ENCODE measurements around the gene MYH7B.

MYH7B gene

DNA sequence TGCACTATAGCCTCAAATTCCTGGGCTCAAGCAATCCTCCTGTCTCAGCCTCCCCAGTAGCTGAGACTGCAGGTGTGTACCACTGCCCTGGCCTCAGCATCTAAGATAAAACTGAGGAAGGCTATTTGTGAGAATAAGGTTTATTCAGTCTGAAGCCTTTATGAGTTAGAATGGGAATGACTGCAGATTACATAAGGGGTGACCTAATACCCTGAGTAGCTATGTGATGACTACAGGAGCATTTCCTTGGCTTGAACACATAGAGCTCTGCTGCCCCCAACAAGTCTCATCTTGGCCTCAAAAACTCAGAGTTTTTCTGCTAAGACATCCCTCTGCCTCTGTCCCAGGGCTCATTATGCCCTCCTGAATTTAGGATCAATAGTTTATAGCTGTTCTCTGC lies 7.6 kb upstream of the MYH7B start:
- peaks cover 48% of the 10 kb centered on the region for H3K36me3 ChIP-seq (ENCODE audit: insufficient read depth, low read length)
- H3K4me3 ChIP-seq: no peak overlapping the region
- no peak overlapping the region for H3K27ac ChIP-seq
- no peaks in the 10 kb centered on the region for H3K9me3 ChIP-seq (ENCODE audit: low read depth, low read length)
- no peak for TF ChIP-seq EZH2 (IDR thresholded peaks at IDR 0.05)
- no peak for TF ChIP-seq POLR2AphosphoS5 (IDR thresholded peaks at IDR 0.05; ENCODE audit: borderline replicate concordance, low read depth, low read length)
- no peak for TF ChIP-seq FOXP2 (optimal IDR thresholded peaks at IDR 0.05; ENCODE audit: control extremely low read depth, extremely low read length, insufficient read depth)
- DNase-seq (ENCODE audit: low read depth, low spot score): no peak
- H3K9ac ChIP-seq (ENCODE audit: insufficient read length): no peak overlapping the region

DNA sequence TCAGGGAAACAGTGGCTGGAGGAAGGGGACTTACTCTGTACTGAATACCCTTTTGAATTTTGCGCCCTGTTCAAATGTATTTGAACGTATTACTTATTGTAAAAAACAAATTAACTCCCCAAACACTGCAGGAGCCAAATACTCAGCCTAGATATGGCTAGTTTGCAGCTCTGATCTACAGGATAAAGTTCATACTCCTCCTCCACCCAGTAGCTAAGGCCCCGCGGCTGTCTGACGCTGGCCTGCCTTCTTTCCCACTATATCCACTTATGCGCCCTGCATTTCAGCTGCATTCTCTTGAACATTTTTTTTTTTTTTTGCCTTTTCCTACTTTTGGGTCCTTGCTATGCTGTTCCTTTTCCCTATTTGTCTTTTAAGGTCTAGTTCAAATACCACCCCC lies 6.5 kb upstream of the MYH7B start:
- no peak for DNase-seq (ENCODE audit: low read depth, low spot score)
- no peak overlapping the region for H3K4me3 ChIP-seq
- no peak overlapping the region for H3K9ac ChIP-seq (ENCODE audit: insufficient read length)
- peaks cover 41% of the 10 kb centered on the region for H3K36me3 ChIP-seq (ENCODE audit: insufficient read depth, low read length)
- no peak overlapping the region for H3K27ac ChIP-seq
- no peaks in the 10 kb centered on the region for H3K9me3 ChIP-seq (ENCODE audit: low read depth, low read length)
- TF ChIP-seq POLR2AphosphoS5 (IDR thresholded peaks at IDR 0.05; ENCODE audit: borderline replicate concordance, low read depth, low read length): no peak
- no peak for TF ChIP-seq EZH2 (IDR thresholded peaks at IDR 0.05)
- TF ChIP-seq FOXP2 (optimal IDR thresholded peaks at IDR 0.05; ENCODE audit: control extremely low read depth, extremely low read length, insufficient read depth): no peak

DNA sequence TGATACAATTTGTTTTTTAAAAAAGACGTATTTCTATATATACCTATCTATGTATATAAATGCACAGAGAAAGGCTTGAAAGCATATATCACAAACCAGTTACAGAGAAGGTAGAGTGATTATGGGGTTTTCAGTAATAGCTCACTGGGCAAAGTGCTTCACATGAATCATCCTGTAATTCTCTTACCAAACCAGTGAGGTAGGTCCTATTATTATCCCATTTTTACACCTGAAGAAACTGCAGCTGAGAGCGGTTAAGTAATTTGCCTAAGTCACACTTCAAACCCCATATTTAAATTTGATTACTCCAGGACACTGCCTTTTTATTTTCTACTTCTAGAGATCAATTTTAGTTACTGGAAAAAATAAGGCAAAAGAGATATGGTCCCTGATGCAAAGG lies 4.4 kb upstream of the MYH7B start:
- H3K9ac ChIP-seq (ENCODE audit: insufficient read length): no peak overlapping the region
- no peaks in the 10 kb centered on the region for H3K9me3 ChIP-seq (ENCODE audit: low read depth, low read length)
- TF ChIP-seq FOXP2 (optimal IDR thresholded peaks at IDR 0.05; ENCODE audit: control extremely low read depth, extremely low read length, insufficient read depth) (no peak), POLR2AphosphoS5 (IDR thresholded peaks at IDR 0.05; ENCODE audit: borderline replicate concordance, low read depth, low read length) (no peak), EZH2 (IDR thresholded peaks at IDR 0.05) (no peak)
- H3K27ac ChIP-seq: no peak overlapping the region
- H3K4me3 ChIP-seq: no peak overlapping the region
- no peak for DNase-seq (ENCODE audit: low read depth, low spot score)
- H3K36me3 ChIP-seq (ENCODE audit: insufficient read depth, low read length): peaks cover 27% of the 10 kb centered on the region

DNA sequence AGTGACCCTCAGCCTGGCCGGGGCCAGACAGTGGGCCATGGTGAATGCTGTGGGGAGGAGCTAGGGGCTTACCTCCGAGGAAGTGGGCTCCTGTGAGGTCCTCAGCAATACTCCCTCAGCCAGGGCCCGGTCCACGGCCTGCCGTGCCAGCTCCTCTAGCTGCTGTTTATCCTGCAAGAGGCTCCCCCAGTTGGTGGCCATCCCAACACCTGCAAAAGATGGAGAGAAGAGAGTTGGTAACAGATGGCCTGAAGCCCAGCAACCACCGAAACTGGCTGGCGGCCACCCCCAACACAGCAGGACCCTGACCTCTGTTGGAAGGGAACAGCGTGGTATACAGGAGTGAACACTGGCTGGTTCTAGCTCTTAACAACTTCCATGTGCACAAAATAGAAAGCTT lies 4.0 kb upstream of the MYH7B start:
- peaks cover 23% of the 10 kb centered on the region for H3K36me3 ChIP-seq (ENCODE audit: insufficient read depth, low read length)
- DNase-seq (ENCODE audit: low read depth, low spot score): no peak
- no peak overlapping the region for H3K27ac ChIP-seq
- H3K4me3 ChIP-seq: no peak overlapping the region
- TF ChIP-seq POLR2AphosphoS5 (IDR thresholded peaks at IDR 0.05; ENCODE audit: borderline replicate concordance, low read depth, low read length) (no peak), FOXP2 (optimal IDR thresholded peaks at IDR 0.05; ENCODE audit: control extremely low read depth, extremely low read length, insufficient read depth) (no peak), EZH2 (IDR thresholded peaks at IDR 0.05) (no peak)
- no peak overlapping the region for H3K9ac ChIP-seq (ENCODE audit: insufficient read length)
- H3K9me3 ChIP-seq (ENCODE audit: low read depth, low read length): no peaks in the 10 kb centered on the region

DNA sequence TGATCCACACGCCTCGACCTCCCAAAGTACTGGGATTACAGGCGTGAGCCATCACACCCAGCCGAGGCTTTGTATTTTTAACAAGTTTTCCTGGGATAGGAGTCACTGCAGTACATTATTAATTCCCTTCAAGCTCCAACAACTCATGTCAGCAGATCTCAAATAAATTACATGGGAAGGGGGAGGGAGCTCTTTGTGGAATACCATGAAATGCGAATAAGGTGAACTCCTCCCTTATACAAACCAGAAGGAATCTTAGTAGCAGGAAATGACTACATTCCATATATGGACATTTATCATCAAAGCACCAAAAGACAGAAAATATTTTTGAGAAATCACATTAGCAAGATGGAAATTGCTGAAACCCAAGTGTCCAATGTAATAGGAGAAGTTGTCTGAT lies 3.0 kb upstream of the MYH7B start:
- peak overlapping the region; percentile 81 for H3K27ac ChIP-seq
- H3K9me3 ChIP-seq (ENCODE audit: low read depth, low read length): no peaks in the 10 kb centered on the region
- TF ChIP-seq FOXP2 (optimal IDR thresholded peaks at IDR 0.05; ENCODE audit: control extremely low read depth, extremely low read length, insufficient read depth): no peak
- no peak for TF ChIP-seq EZH2 (IDR thresholded peaks at IDR 0.05)
- TF ChIP-seq POLR2AphosphoS5 (IDR thresholded peaks at IDR 0.05; ENCODE audit: borderline replicate concordance, low read depth, low read length): no peak
- peak; percentile 20 for DNase-seq (ENCODE audit: low read depth, low spot score)
- H3K9ac ChIP-seq (ENCODE audit: insufficient read length): no peak overlapping the region
- H3K36me3 ChIP-seq (ENCODE audit: insufficient read depth, low read length): peaks cover 22% of the 10 kb centered on the region
- peak overlapping the region; percentile 43 for H3K4me3 ChIP-seq

DNA sequence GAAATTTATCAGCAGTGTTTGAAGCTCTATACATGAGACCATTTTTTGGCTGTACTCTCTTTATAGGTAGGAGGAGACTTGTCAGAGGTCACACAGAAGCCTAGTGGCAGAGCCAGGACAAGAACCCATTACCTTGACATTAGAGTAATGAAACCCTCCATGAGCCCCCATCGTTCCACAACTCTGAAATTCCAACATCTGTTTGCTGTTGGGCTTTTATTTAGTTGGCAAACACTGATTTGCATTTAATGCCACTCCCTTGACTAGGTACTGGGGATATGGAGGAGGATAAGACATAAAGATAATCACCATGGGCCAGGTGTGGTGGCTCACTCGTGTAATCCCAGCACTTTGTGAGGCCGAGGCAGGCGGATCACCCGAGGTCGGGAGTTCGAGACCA lies 1.7 kb upstream of the MYH7B start:
- DNase-seq (ENCODE audit: low read depth, low spot score): no peak
- peaks cover 16% of the 10 kb centered on the region for H3K36me3 ChIP-seq (ENCODE audit: insufficient read depth, low read length)
- H3K9ac ChIP-seq (ENCODE audit: insufficient read length): no peak overlapping the region
- no peak for TF ChIP-seq POLR2AphosphoS5 (IDR thresholded peaks at IDR 0.05; ENCODE audit: borderline replicate concordance, low read depth, low read length)
- no peak for TF ChIP-seq FOXP2 (optimal IDR thresholded peaks at IDR 0.05; ENCODE audit: control extremely low read depth, extremely low read length, insufficient read depth)
- no peak for TF ChIP-seq EZH2 (IDR thresholded peaks at IDR 0.05)
- no peaks in the 10 kb centered on the region for H3K9me3 ChIP-seq (ENCODE audit: low read depth, low read length)
- H3K27ac ChIP-seq: no peak overlapping the region
- no peak overlapping the region for H3K4me3 ChIP-seq

DNA sequence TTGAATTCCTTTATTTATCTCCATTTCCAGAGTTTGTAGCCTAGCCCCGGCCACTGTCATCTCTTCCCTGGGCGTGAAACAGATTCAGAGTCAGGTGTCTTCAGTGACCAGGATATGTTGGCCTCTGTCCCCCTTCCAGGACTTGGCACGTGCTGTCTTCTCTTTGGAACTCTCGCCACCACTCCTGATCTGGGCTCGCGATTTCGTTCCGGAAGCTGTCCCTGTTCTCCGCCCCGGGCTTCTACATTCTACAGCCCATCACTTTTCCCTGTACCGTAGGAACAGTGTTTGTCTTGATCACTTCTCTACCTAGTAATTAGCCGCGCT lies 801 bp upstream of the MYH7B start:
- no peak overlapping the region for H3K27ac ChIP-seq
- H3K9ac ChIP-seq (ENCODE audit: insufficient read length): peak overlapping the region; percentile 86
- DNase-seq (ENCODE audit: low read depth, low spot score): no peak
- TF ChIP-seq POLR2AphosphoS5 (IDR thresholded peaks at IDR 0.05; ENCODE audit: borderline replicate concordance, low read depth, low read length) (no peak), FOXP2 (optimal IDR thresholded peaks at IDR 0.05; ENCODE audit: control extremely low read depth, extremely low read length, insufficient read depth) (no peak), EZH2 (IDR thresholded peaks at IDR 0.05) (no peak)
- no peaks in the 10 kb centered on the region for H3K9me3 ChIP-seq (ENCODE audit: low read depth, low read length)
- H3K36me3 ChIP-seq (ENCODE audit: insufficient read depth, low read length): peaks cover 9% of the 10 kb centered on the region
- peak overlapping the region; percentile 87 for H3K4me3 ChIP-seq

DNA sequence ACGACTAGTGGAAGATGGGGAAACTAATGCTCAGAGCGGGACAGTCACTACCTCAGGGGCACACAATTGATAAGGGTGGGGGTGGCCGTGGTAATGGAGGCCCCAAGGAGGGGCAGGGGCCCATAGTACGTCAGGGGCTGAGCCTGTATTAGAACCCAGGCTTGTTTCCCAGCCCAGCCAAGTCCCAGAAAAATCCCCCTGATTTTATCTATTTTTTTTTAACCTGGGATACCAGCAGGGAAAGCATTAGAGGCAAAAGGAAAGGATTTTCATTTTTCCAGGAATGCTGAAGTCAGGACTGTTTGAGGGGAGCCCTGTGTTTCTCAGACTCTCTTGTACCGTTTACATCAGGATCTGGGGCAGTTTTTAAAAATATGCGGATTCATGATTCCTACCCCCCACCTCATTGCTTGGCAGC lies 382 bp downstream of the MYH7B start:
- no peak for DNase-seq (ENCODE audit: low read depth, low spot score)
- Histone ChIP-seq H3K9me3 (ENCODE audit: low read depth, low read length) (no peaks in the 10 kb centered on the region), H3K9ac (ENCODE audit: insufficient read length) (peak overlapping the region; percentile 86), H3K4me3 (peak overlapping the region; percentile 87), H3K27ac (no peak overlapping the region), H3K36me3 (ENCODE audit: insufficient read depth, low read length) (peaks cover 5% of the 10 kb centered on the region; the same call in 1 of the 2 replicates)
- TF ChIP-seq FOXP2 (optimal IDR thresholded peaks at IDR 0.05; ENCODE audit: control extremely low read depth, extremely low read length, insufficient read depth): no peak
- no peak for TF ChIP-seq EZH2 (IDR thresholded peaks at IDR 0.05)
- TF ChIP-seq POLR2AphosphoS5 (IDR thresholded peaks at IDR 0.05; ENCODE audit: borderline replicate concordance, low read depth, low read length): no peak

DNA sequence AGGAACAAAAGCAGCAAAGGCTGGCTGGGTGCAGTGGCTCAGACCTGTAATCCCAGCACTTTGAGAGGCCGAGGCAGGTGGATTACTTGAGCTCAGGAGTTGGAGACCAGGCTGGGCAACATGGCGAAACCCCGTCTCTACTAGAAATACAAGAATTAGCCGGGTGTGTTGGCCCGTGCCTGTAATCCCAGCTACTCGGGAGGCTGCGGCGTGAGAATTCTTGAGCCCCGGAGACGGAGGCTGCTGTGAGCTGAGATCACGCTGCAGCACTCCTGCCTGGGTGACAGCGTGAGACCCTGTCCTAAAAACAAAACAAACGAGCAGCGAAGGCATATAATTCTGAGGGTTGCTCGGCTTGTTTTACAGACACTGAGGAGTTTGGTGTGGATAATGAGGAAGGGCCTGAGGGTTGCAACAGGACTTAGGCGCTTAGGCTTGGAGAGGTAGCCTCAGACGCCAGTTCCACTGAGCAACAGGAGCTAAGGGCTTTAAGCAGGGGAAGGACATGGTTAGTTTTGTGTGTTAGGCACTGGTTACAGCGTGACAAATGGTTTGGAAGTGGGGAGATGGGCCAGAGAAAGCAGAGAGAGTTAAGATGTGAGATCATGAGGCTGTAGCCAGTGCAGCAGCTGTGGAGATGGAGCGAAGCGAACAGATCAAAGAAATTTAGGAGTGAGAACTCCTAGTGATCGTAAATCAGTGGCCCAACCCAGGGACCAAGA lies 1.2 kb downstream of the MYH7B start:
- Histone ChIP-seq H3K27ac (no peak overlapping the region), H3K4me3 (no peak overlapping the region), H3K36me3 (ENCODE audit: insufficient read depth, low read length) (no peaks in the 10 kb centered on the region), H3K9me3 (ENCODE audit: low read depth, low read length) (no peaks in the 10 kb centered on the region), H3K9ac (ENCODE audit: insufficient read length) (no peak overlapping the region)
- TF ChIP-seq FOXP2 (optimal IDR thresholded peaks at IDR 0.05; ENCODE audit: control extremely low read depth, extremely low read length, insufficient read depth) (no peak), EZH2 (IDR thresholded peaks at IDR 0.05) (no peak), POLR2AphosphoS5 (IDR thresholded peaks at IDR 0.05; ENCODE audit: borderline replicate concordance, low read depth, low read length) (no peak)
- DNase-seq (ENCODE audit: low read depth, low spot score): no peak
